K562 (cell line): ENCODE results near the gene MED15. TPM values are rescaled to one million over a fixed set of nuclear protein-coding genes. Genes with fewer than 3 reads are reported as not detected.
A peak's percentile ranks its signal among the peaks of the same experiment; 100 is the strongest.

ENCODE experiments used
- ATF7 ChIP-seq: fragments of 450-650 bp; IDR thresholded peaks from 2 replicates; pipeline ENCODE4 v1.7.1; 2014; ENCODE audit warnings: mild to moderate bottlenecking, moderate library complexity
- CEBPG ChIP-seq, 3 experiments: fragments of 200-800 bp in 1 of 3; sonication (Bioruptor generic) in 1 of 3; sonication (generic) in 1 of 3; formaldehyde crosslinking in 1 of 3; IDR thresholded peaks in 2 of 3; conservative IDR thresholded peaks in 1 of 3; 2 replicates each; pipeline versions ENCODE4 v1.6.1 to v1.8.0; 2016 to 2022; ENCODE audit warnings: missing compliant biosample characterization in 2 of 3, missing genetic modification characterization in 2 of 3, mild to moderate bottlenecking in 1 of 3, missing genetic modification reagents in 1 of 3
- CGGBP1 ChIP-seq: fragments of 250-450 bp; sonication (Bioruptor Pico); IDR thresholded peaks from 2 replicates; pipeline ENCODE4 v1.9.0; 2021; ENCODE audit warnings: mild to moderate bottlenecking
- FOXK2 ChIP-seq, 2 experiments: fragments of 450-650 bp; IDR thresholded peaks in 1 of 2; conservative IDR thresholded peaks in 1 of 2; 2 replicates each; pipeline ENCODE4 v1.6.1; 2016; ENCODE audit warnings: low read depth in 2 of 2, mild to moderate bottlenecking in 1 of 2
- GABPA ChIP-seq: fragments of 200-800 bp; sonication (Bioruptor generic); conservative IDR thresholded peaks from 2 replicates; pipeline ENCODE4 v1.6.1; 2016; ENCODE audit warnings: low read depth, missing genetic modification characterization, missing compliant biosample characterization
- POLR2H ChIP-seq: IDR thresholded peaks from 2 replicates; pipeline ENCODE4 v1.6.1; 2016; ENCODE audit warnings: missing genetic modification characterization, low read depth, mild to moderate bottlenecking, control low read depth, missing compliant biosample characterization, moderate library complexity
- PYGO2 ChIP-seq: fragments of 450-650 bp; IDR thresholded peaks from 2 replicates; pipeline ENCODE4 v1.6.1; 2016; ENCODE audit warnings: mild to moderate bottlenecking, missing genetic modification characterization, moderate library complexity, missing compliant biosample characterization
- SNIP1 ChIP-seq: fragments of 450-650 bp; IDR thresholded peaks from 2 replicates; pipeline ENCODE4 v1.7.1; 2017; ENCODE audit warnings: low read depth, mild to moderate bottlenecking
- TAF7 ChIP-seq: fragments of 450-650 bp; IDR thresholded peaks from 2 replicates; pipeline ENCODE4 v1.6.1; 2016; ENCODE audit warnings: missing genetic modification characterization, missing compliant biosample characterization
- WHSC1 ChIP-seq: IDR thresholded peaks from one replicate; pipeline ENCODE4 v1.6.1; 2012; ENCODE audit warnings: low read length, control low read depth, inconsistent platforms
- ZBTB17 ChIP-seq: fragments of 450-650 bp; formaldehyde crosslinking; IDR thresholded peaks from 2 replicates; pipeline ENCODE4 v1.4.0; 2020; ENCODE audit warnings: mild to moderate bottlenecking
- ZNF277 ChIP-seq: fragments of 250-450 bp; sonication (Bioruptor Pico); IDR thresholded peaks from 2 replicates; pipeline ENCODE4 v1.8.0; 2022; ENCODE audit warnings: inconsistent platforms, mild to moderate bottlenecking, moderate library complexity, borderline replicate concordance
- ZNF766 ChIP-seq: fragments of 200-800 bp; sonication (Bioruptor generic); conservative IDR thresholded peaks from 2 replicates; pipeline ENCODE4 v1.6.1; 2016; ENCODE audit warnings: missing genetic modification characterization, missing compliant biosample characterization
- polyA plus RNA-seq, 8 experiments: library from polyadenylated mRNA; depleted of rRNA in 4 of 8; stranded (reverse) in 5 of 8; unstranded in 3 of 8; fragments of >200 nt; fragmentation: Nextera tagmentation in 2 of 8; fragmentation: Illumina TruSeq in 1 of 8; extraction: Ambion mirVana in 2 of 8; extraction: Trizol in 1 of 8; gene quantifications; 2 replicates each; pipeline versions ENCODE4 v1.2.1 to v1.2.3, GENCODE V29; 2011 to 2014; ENCODE audit warnings: inconsistent platforms in 1 of 8, missing spikeins in 1 of 8
- total RNA-seq, 7 experiments: library from RNA; depleted of rRNA in 6 of 7; stranded (reverse); fragments of >200 nt in 6 of 7; fragmentation: Illumina TruSeq in 2 of 7; extraction: Trizol in 2 of 7; gene quantifications; 2 replicates each; pipeline versions ENCODE4 v1.2.1 to v1.2.3, GENCODE V29; 2011 to 2021; ENCODE audit warnings: low replicate concordance in 1 of 7
- TF ChIP-seq, protein P1 (sequence below): fragments of 450-650 bp; conservative IDR thresholded peaks from 2 replicates; pipeline ENCODE4 v1.6.1; 2016; ENCODE audit warnings: missing genetic modification characterization, low read depth, mild to moderate bottlenecking, missing compliant biosample characterization, moderate library complexity
- TF ChIP-seq, protein P2 (sequence below): fragments of 450-650 bp; formaldehyde crosslinking; IDR thresholded peaks from 2 replicates; pipeline ENCODE4 v1.4.0; 2022; ENCODE audit warnings: missing genetic modification characterization
- TF ChIP-seq, protein P3 (sequence below): fragments of 250-450 bp; sonication (Bioruptor Pico); IDR thresholded peaks from 2 replicates; pipeline ENCODE4 v1.9.0; 2021; ENCODE audit warnings: mild to moderate bottlenecking, inconsistent platforms
- TF ChIP-seq, protein P4 (sequence below): fragments of 250-450 bp; sonication (Bioruptor Pico); IDR thresholded peaks from 2 replicates; pipeline ENCODE4 v1.4.0; 2020; ENCODE audit warnings: borderline replicate concordance

Gene MED15
- total and polyA plus RNA-seq, 9 of the 15 experiments (the other 6 are each of a cell fraction or from before 2014, with no cell fraction given), result 4.0 to 271 (median 60.1) TPM

- TF ChIP-seq, protein P1, sequence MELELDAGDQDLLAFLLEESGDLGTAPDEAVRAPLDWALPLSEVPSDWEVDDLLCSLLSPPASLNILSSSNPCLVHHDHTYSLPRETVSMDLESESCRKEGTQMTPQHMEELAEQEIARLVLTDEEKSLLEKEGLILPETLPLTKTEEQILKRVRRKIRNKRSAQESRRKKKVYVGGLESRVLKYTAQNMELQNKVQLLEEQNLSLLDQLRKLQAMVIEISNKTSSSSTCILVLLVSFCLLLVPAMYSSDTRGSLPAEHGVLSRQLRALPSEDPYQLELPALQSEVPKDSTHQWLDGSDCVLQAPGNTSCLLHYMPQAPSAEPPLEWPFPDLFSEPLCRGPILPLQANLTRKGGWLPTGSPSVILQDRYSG, result no peak
- no peak for TF ChIP-seq PYGO2 (tag)
- no peak for TF ChIP-seq ZNF277
- TF ChIP-seq, protein P2, sequence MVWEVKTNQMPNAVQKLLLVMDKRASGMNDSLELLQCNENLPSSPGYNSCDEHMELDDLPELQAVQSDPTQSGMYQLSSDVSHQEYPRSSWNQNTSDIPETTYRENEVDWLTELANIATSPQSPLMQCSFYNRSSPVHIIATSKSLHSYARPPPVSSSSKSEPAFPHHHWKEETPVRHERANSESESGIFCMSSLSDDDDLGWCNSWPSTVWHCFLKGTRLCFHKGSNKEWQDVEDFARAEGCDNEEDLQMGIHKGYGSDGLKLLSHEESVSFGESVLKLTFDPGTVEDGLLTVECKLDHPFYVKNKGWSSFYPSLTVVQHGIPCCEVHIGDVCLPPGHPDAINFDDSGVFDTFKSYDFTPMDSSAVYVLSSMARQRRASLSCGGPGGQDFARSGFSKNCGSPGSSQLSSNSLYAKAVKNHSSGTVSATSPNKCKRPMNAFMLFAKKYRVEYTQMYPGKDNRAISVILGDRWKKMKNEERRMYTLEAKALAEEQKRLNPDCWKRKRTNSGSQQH, result no peak
- TF ChIP-seq, protein P3, sequence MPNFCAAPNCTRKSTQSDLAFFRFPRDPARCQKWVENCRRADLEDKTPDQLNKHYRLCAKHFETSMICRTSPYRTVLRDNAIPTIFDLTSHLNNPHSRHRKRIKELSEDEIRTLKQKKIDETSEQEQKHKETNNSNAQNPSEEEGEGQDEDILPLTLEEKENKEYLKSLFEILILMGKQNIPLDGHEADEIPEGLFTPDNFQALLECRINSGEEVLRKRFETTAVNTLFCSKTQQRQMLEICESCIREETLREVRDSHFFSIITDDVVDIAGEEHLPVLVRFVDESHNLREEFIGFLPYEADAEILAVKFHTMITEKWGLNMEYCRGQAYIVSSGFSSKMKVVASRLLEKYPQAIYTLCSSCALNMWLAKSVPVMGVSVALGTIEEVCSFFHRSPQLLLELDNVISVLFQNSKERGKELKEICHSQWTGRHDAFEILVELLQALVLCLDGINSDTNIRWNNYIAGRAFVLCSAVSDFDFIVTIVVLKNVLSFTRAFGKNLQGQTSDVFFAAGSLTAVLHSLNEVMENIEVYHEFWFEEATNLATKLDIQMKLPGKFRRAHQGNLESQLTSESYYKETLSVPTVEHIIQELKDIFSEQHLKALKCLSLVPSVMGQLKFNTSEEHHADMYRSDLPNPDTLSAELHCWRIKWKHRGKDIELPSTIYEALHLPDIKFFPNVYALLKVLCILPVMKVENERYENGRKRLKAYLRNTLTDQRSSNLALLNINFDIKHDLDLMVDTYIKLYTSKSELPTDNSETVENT (CRISPR knock-in tag), result 0 out of 2 replicates have a peak, but pooled peaks have one; percentile 65
- TF ChIP-seq CEBPG (CRISPR knock-in tag; IDR thresholded peaks at IDR 0.05), result no peak
- TF ChIP-seq CEBPG (tag; conservative IDR thresholded peaks at IDR 0.05 in 1 of 2, IDR thresholded peaks at IDR 0.05 in 1 of 2), result no peak
- TF ChIP-seq WHSC1, result peak; percentile 34
- no peak for TF ChIP-seq ZBTB17 (CRISPR knock-in tag)
- no peak for TF ChIP-seq POLR2H (tag)
- no peak for TF ChIP-seq ZNF766 (CRISPR knock-in tag)
- TF ChIP-seq SNIP1, result no peak
- no peak for TF ChIP-seq ATF7
- no peak for TF ChIP-seq GABPA (tag)
- no peak for TF ChIP-seq FOXK2 (conservative IDR thresholded peaks at IDR 0.05 in 1 of 2, IDR thresholded peaks at IDR 0.05 in 1 of 2; ENCODE audit: low read depth in 2 of 2)
- 0 out of 2 replicates have a peak, but pooled peaks have one; percentile 36 for TF ChIP-seq TAF7 (tag)
- TF ChIP-seq, protein P4, sequence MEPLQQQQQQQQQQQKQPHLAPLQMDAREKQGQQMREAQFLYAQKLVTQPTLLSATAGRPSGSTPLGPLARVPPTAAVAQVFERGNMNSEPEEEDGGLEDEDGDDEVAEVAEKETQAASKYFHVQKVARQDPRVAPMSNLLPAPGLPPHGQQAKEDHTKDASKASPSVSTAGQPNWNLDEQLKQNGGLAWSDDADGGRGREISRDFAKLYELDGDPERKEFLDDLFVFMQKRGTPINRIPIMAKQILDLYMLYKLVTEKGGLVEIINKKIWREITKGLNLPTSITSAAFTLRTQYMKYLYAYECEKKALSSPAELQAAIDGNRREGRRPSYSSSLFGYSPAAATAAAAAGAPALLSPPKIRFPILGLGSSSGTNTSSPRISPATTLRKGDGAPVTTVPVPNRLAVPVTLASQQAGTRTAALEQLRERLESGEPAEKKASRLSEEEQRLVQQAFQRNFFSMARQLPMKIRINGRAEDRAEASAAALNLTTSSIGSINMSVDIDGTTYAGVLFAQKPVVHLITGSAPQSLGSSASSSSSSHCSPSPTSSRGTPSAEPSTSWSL (CRISPR knock-in tag), result peak; percentile 71; the same call in 1 of the 2 replicates
- no peak for TF ChIP-seq CGGBP1 (CRISPR knock-in tag)
These were observed 103.3 kb downstream of the MED15 start (continued) for GRCh38 chr22:20610757-20611156.
